Measurements from ENCODE around the gene TSPAN17.

Gene TSPAN17

GRCh38 chr5:176639208-176639607 lies 8.1 kb upstream of the TSPAN17 start:
- no peak for DNase-seq (ENCODE audit: low read depth)
- in situ Hi-C loops (cut with HindIII; ENCODE audit: low sequenced_read_pairs), result no loop called here
- no peak overlapping the region for H3K4me3 ChIP-seq (ENCODE audit: low read depth, low read length)
- no peak for TF ChIP-seq CTCF (IDR thresholded peaks at IDR 0.05; ENCODE audit: low read depth, low read length, missing control alignments)

GRCh38 chr5:176639981-176640380 lies 7.3 kb upstream of the TSPAN17 start:
- H3K4me3 ChIP-seq (ENCODE audit: low read depth, low read length), result no peak overlapping the region
- DNase-seq (ENCODE audit: low read depth), result no peak
- in situ Hi-C loops (cut with HindIII; ENCODE audit: low sequenced_read_pairs), result no loop called here
- no peak for TF ChIP-seq CTCF (IDR thresholded peaks at IDR 0.05; ENCODE audit: low read depth, low read length, missing control alignments)

GRCh38 chr5:176640616-176641015 lies 6.7 kb upstream of the TSPAN17 start:
- in situ Hi-C loops (cut with HindIII; ENCODE audit: low sequenced_read_pairs), result no loop called here
- no peak for DNase-seq (ENCODE audit: low read depth)
- H3K4me3 ChIP-seq (ENCODE audit: low read depth, low read length), result no peak overlapping the region
- no peak for TF ChIP-seq CTCF (IDR thresholded peaks at IDR 0.05; ENCODE audit: low read depth, low read length, missing control alignments)

GRCh38 chr5:176642675-176643490 lies 4.4 kb upstream of the TSPAN17 start:
- H3K4me3 ChIP-seq (ENCODE audit: low read depth, low read length), result no peak overlapping the region
- in situ Hi-C loops (cut with HindIII; ENCODE audit: low sequenced_read_pairs), result no loop called here
- TF ChIP-seq CTCF (IDR thresholded peaks at IDR 0.05; ENCODE audit: low read depth, low read length, missing control alignments), result no peak
- no peak for DNase-seq (ENCODE audit: low read depth)

- no peak for TF ChIP-seq CTCF (IDR thresholded peaks at IDR 0.05; ENCODE audit: low read depth, low read length, missing control alignments)
- DNase-seq (ENCODE audit: low read depth), result no peak
- no peak overlapping the region for H3K4me3 ChIP-seq (ENCODE audit: low read depth, low read length)
- in situ Hi-C loops (cut with HindIII; ENCODE audit: low sequenced_read_pairs), result no loop called here
These were observed 3.6 kb upstream of the TSPAN17 start for GRCh38 chr5:176643491-176644219.

GRCh38 chr5:176644294-176644693 lies 3.0 kb upstream of the TSPAN17 start:
- DNase-seq (ENCODE audit: low read depth), result no peak
- TF ChIP-seq CTCF (IDR thresholded peaks at IDR 0.05; ENCODE audit: low read depth, low read length, missing control alignments), result no peak
- in situ Hi-C loops (cut with HindIII; ENCODE audit: low sequenced_read_pairs), result no loop called here
- H3K4me3 ChIP-seq (ENCODE audit: low read depth, low read length), result no peak overlapping the region

All from astrocyte of the cerebellum (primary cell).